ENCODE results near the gene ZXDB. TPM values are rescaled to one million over a fixed set of nuclear protein-coding genes. Genes with fewer than 3 reads are reported as not detected.
"Not testable (repeated sequence)": the region's sequence is repeated elsewhere in the genome, so short reads cannot be mapped to it uniquely, and the experiment has no call there.

ZXDB gene
- polyA plus RNA-seq (ENCODE audit: insufficient read length), result 5.2 TPM

GRCh38 chrX:57591284-57592159 is at the start of gene ZXDB:
Gene ZXDB, plus strand, starts transcription at chrX:57592011. Its CDS starts 38 bp downstream, at chrX:57592049.
- DNase-seq (ENCODE audit: low read depth), result peak; percentile 9

GRCh38 chrX:57565198-57565597 is 26.6 kb upstream of the ZXDB start:
- no peak for DNase-seq (ENCODE audit: low read depth)

- DNase-seq (ENCODE audit: low read depth), result no peak
Measured at GRCh38 chrX:57573754-57574153, 18.1 kb upstream of the ZXDB start.

- DNase-seq (ENCODE audit: low read depth), result not testable (repeated sequence)
Measured at GRCh38 chrX:57582948-57583347, 8.9 kb upstream of the ZXDB start.

- DNase-seq (ENCODE audit: low read depth), result no peak
Measured at GRCh38 chrX:57583477-57583876, 8.3 kb upstream of the ZXDB start.

- no peak for DNase-seq (ENCODE audit: low read depth)
Measured at GRCh38 chrX:57586360-57586759, 5.5 kb upstream of the ZXDB start.

- DNase-seq (ENCODE audit: low read depth), result no peak
Measured at GRCh38 chrX:57587062-57587461, 4.7 kb upstream of the ZXDB start.

- no peak for DNase-seq (ENCODE audit: low read depth)
Measured at GRCh38 chrX:57587607-57588006, 4.2 kb upstream of the ZXDB start.

GRCh38 chrX:57592160-57592893 is 516 bp downstream of the ZXDB start:
- not testable (repeated sequence) for DNase-seq (ENCODE audit: low read depth)

- not testable (repeated sequence) for DNase-seq (ENCODE audit: low read depth)
Measured at GRCh38 chrX:57592894-57593215, 1.0 kb downstream of the ZXDB start.

GRCh38 chrX:57595381-57595811 is 3.6 kb downstream of the ZXDB start:
- no peak for DNase-seq (ENCODE audit: low read depth)

- no peak for DNase-seq (ENCODE audit: low read depth)
Measured at GRCh38 chrX:57596109-57596508, 4.3 kb downstream of the ZXDB start.

- no peak for DNase-seq (ENCODE audit: low read depth)
Measured at GRCh38 chrX:57596516-57596915, 4.7 kb downstream of the ZXDB start.

- DNase-seq (ENCODE audit: low read depth), result no peak
Measured at GRCh38 chrX:57607295-57608187, 15.7 kb downstream of the ZXDB start.

- not testable (repeated sequence) for DNase-seq (ENCODE audit: low read depth)
Measured at GRCh38 chrX:57613351-57613750, 21.5 kb downstream of the ZXDB start.

- DNase-seq (ENCODE audit: low read depth), result not testable (repeated sequence)
Measured at GRCh38 chrX:57629438-57629837, 37.6 kb downstream of the ZXDB start.

- no peak for DNase-seq (ENCODE audit: low read depth)
Measured at GRCh38 chrX:57640674-57641016, 48.8 kb downstream of the ZXDB start.

GRCh38 chrX:57641338-57641737 is 49.5 kb downstream of the ZXDB start:
- no peak for DNase-seq (ENCODE audit: low read depth)

- DNase-seq (ENCODE audit: low read depth), result no peak
Measured at GRCh38 chrX:57643698-57644097, 51.9 kb downstream of the ZXDB start.

- DNase-seq (ENCODE audit: low read depth), result no peak
Measured at GRCh38 chrX:57647020-57647419, 55.2 kb downstream of the ZXDB start.

Data from forelimb muscle (tissue), 1 donor.